Measurements from ENCODE around the gene ALG12.

GRCh38 chr22:49951678-49951985 is 33.4 kb upstream of the ALG12 start:
- TF ChIP-seq CTCF (conservative IDR thresholded peaks at IDR 0.05; ENCODE audit: low read length), result no peak
- no peak for TF ChIP-seq EZH2phosphoT487 (IDR thresholded peaks at IDR 0.05; ENCODE audit: borderline replicate concordance, low read depth, low read length)

All from OCI-LY7 (cell line).